Lower lobe of right lung (tissue), 2 donors: ENCODE data around the gene LIMD2. TPM values are rescaled to one million over a fixed set of nuclear protein-coding genes. Genes with fewer than 3 reads are reported as not detected.
A peak's percentile ranks its signal among the peaks of the same experiment; 100 is the strongest.

ENCODE experiments used
- ATAC-seq, 2 donors: fragments of 200-7000 bp; cut with Tn5 transposase; one replicate each; pipeline ENCODE4 v1.9.1; 2020 to 2022; ENCODE audit warnings: mild to moderate bottlenecking in 2 of 2, moderate library complexity in 2 of 2
- DNase-seq: peaks from one replicate; pipeline ENCODE4 v3.0.0-alpha.2; 2020
- H3K27ac ChIP-seq: fragments of 200-600 bp; one replicate; pipeline ENCODE4 v1.8.0; 2022
- H3K27me3 ChIP-seq: fragments of 200-600 bp; one replicate; pipeline ENCODE4 v1.8.0; 2022; ENCODE audit warnings: low read depth
- H3K36me3 ChIP-seq: fragments of 200-600 bp; one replicate; pipeline ENCODE4 v1.8.0; 2022; ENCODE audit warnings: mild to moderate bottlenecking
- H3K4me1 ChIP-seq: fragments of 200-600 bp; one replicate; pipeline ENCODE4 v1.8.0; 2022
- H3K4me3 ChIP-seq: fragments of 200-600 bp; one replicate; pipeline ENCODE4 v1.8.0; 2022; ENCODE audit warnings: mild to moderate bottlenecking
- H3K9me3 ChIP-seq: fragments of 200-600 bp; one replicate; pipeline ENCODE4 v1.8.0; 2022
- intact Hi-C: fragments of 100-400 bp; cut with DNase I; formaldehyde crosslinking; loops from one replicate; pipeline ENCODE4 v1.11.0; 2022
- total RNA-seq: library from RNA; stranded (reverse); fragmentation: NEBNext Ultra II Directional; extraction: Animal tissue kit (Norgen Biotek cat#: 25700); gene quantifications from one replicate; pipeline ENCODE4 v1.2.1, GENCODE V29; 2021
- TF ChIP-seq, protein P1 (sequence below): fragments of 200-600 bp; IDR thresholded peaks from one replicate; pipeline ENCODE4 v1.8.0; 2022; ENCODE audit warnings: antibody characterized with exemption, mild to moderate bottlenecking
- donor health status: DM: no; HTN: yes; CAD: no; lungs with severe emphysema.

Gene LIMD2
- total RNA-seq, 1 donor from 2014 or later: 25.9 TPM

- Histone ChIP-seq H3K4me1 (peaks cover 8% of the 10 kb centered on the region), H3K27me3 (no peaks in the 10 kb centered on the region), H3K27ac (no peak overlapping the region), H3K36me3 (peaks cover 84% of the 10 kb centered on the region), H3K9me3 (no peaks in the 10 kb centered on the region), H3K4me3 (no peak overlapping the region)
- no peak for ATAC-seq
- intact Hi-C loops: no loop called here
- TF ChIP-seq, protein P1, sequence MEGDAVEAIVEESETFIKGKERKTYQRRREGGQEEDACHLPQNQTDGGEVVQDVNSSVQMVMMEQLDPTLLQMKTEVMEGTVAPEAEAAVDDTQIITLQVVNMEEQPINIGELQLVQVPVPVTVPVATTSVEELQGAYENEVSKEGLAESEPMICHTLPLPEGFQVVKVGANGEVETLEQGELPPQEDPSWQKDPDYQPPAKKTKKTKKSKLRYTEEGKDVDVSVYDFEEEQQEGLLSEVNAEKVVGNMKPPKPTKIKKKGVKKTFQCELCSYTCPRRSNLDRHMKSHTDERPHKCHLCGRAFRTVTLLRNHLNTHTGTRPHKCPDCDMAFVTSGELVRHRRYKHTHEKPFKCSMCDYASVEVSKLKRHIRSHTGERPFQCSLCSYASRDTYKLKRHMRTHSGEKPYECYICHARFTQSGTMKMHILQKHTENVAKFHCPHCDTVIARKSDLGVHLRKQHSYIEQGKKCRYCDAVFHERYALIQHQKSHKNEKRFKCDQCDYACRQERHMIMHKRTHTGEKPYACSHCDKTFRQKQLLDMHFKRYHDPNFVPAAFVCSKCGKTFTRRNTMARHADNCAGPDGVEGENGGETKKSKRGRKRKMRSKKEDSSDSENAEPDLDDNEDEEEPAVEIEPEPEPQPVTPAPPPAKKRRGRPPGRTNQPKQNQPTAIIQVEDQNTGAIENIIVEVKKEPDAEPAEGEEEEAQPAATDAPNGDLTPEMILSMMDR: no peak
- no peak for DNase-seq
These were observed 40.1 kb downstream of the LIMD2 start for GRCh38 chr17:63659850-63660249.

DNA sequence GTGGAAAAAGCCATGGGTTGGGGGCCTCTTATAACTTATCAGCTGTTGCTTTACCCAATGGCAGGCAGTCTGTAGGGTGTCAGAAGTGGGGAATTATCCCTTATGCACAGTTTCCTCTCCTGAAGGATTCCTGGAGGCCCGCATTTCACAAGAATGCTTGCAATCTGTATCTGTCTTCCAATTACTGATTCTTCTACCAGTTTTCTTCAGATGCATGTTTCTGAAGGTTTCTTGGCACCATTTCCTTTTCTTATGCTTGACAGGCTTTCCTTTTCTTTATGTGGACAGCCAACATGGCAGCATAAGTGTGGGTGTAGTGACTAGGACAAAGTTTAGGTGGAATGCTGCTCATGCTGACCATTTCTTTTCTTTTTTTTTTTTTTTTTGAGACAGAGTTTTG, 41.6 kb downstream of the LIMD2 start:
- TF ChIP-seq, protein P1: no peak
- Histone ChIP-seq H3K36me3 (peaks cover 87% of the 10 kb centered on the region), H3K4me3 (no peak overlapping the region), H3K27me3 (no peaks in the 10 kb centered on the region), H3K27ac (no peak overlapping the region), H3K4me1 (no peaks in the 10 kb centered on the region), H3K9me3 (no peaks in the 10 kb centered on the region)
- DNase-seq (no peak), ATAC-seq (no peak)
- intact Hi-C loops: no loop called here

DNA sequence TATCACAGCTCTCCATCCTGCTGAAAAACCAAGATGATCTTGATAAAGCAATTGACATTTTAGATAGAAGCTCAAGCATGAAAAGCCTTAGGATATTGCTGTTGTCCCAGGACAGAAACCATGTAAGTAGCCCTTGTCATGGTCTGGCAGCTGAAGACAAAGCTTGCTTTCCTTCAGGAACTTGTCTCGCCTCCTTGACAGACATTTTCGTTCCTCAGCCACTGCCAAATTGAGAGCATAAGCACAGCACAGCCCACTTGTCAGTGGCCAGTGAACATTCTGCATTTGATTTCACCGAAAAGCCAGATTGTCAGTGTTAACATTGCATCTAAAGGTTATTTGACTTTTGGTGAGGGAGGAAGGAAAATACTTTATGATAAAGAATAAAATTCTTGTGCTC, 42.1 kb downstream of the LIMD2 start:
- H3K9me3 ChIP-seq: no peaks in the 10 kb centered on the region
- DNase-seq (no peak), ATAC-seq (no peak)
- H3K4me1 ChIP-seq: no peaks in the 10 kb centered on the region
- H3K27me3 ChIP-seq: no peaks in the 10 kb centered on the region
- no peak overlapping the region for H3K27ac ChIP-seq
- intact Hi-C loops: no loop called here
- H3K36me3 ChIP-seq: peaks cover 87% of the 10 kb centered on the region
- TF ChIP-seq, protein P1: no peak
- H3K4me3 ChIP-seq: no peak overlapping the region

DNA sequence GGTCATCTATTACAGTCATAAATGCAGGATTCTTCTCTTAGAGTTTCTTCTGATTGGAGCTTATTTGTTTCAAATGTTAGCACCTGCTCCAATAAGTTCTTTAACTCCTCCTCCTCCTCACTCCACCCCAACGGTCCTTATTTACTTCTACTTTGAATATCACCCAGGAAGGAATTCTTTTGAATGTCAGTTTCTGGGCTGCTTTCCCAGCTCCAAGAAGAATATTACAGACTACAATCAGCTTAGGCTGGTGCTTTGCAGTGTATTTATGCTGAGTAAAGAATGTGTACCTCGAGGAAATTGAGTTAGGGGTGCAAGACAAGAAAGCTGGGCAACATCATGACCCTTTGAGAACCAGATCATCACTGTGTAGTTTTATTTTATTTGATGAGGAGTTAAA, 46.9 kb downstream of the LIMD2 start:
- ATAC-seq (peak in 1 of 2 donors; percentile 41), DNase-seq (no peak)
- Histone ChIP-seq H3K4me1 (peaks cover 16% of the 10 kb centered on the region), H3K36me3 (peaks cover 76% of the 10 kb centered on the region), H3K9me3 (no peaks in the 10 kb centered on the region), H3K27ac (no peak overlapping the region), H3K4me3 (no peak overlapping the region), H3K27me3 (no peaks in the 10 kb centered on the region)
- intact Hi-C loops: no loop called here
- TF ChIP-seq, protein P1: no peak

DNA sequence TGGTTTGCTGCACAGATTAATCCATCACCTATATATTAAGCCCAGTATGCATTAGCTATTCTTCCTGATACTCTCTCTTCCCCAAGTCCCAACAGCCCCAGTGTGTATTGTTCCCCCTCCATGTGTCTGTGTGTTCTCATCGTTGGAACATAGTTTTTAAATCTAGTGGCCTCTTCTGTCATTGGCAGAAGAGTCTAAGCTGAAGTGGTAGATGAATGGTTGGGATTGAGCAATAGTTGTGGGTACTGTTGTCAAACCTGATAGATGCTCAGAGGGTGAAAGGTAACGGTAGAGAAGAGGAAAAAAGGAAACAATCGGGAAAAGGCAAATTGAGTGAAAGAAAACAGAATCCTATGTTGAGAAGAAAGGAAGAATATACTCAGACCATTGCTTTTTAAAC, 47.8 kb downstream of the LIMD2 start:
- Histone ChIP-seq H3K9me3 (no peaks in the 10 kb centered on the region), H3K27ac (no peak overlapping the region), H3K27me3 (no peaks in the 10 kb centered on the region), H3K36me3 (peaks cover 77% of the 10 kb centered on the region), H3K4me3 (no peak overlapping the region), H3K4me1 (peaks cover 24% of the 10 kb centered on the region)
- TF ChIP-seq, protein P1: no peak
- ATAC-seq (no peak), DNase-seq (no peak)
- intact Hi-C loops: no loop called here

DNA sequence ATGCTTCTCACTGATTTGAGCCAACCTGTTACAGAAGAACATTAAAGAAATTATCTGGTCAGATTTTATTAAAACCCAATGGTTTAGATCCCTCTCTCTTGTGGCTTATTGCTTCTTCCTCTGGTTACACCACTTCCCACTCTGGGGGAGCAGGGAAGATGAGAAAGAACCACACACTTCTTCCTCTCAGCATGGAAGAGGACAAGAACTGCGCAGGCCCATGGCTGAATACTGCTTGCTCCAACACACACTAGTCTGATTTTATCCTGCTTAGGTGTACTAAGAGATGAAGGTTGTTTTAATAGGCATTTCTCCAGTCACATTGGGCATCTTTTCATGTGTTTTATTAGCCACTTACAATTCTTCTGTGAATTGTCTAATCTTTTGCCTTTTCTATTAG, 50.1 kb downstream of the LIMD2 start:
- intact Hi-C loops: no loop called here
- TF ChIP-seq, protein P1: no peak
- no peaks in the 10 kb centered on the region for H3K27me3 ChIP-seq
- H3K4me3 ChIP-seq: no peak overlapping the region
- peaks cover 47% of the 10 kb centered on the region for H3K4me1 ChIP-seq
- H3K36me3 ChIP-seq: peaks cover 80% of the 10 kb centered on the region
- DNase-seq (no peak), ATAC-seq (peak in 1 of 2 donors; percentile 47)
- no peaks in the 10 kb centered on the region for H3K9me3 ChIP-seq
- no peak overlapping the region for H3K27ac ChIP-seq
